K562 (cell line): Measurements from ENCODE around the gene TNFRSF6B. TPM values are rescaled to one million over a fixed set of nuclear protein-coding genes. Genes with fewer than 3 reads are reported as not detected.

Experiments used
- ATF3 ChIP-seq, 2 experiments: fragments of 450-650 bp in 1 of 2; sonication (generic) in 1 of 2; formaldehyde crosslinking in 1 of 2; IDR thresholded peaks in 1 of 2; conservative IDR thresholded peaks in 1 of 2; 2 replicates each; pipeline versions ENCODE4 v1.6.1 to v1.8.1; 2016 to 2023; ENCODE audit warnings: mild to moderate bottlenecking in 2 of 2, moderate library complexity in 2 of 2, inconsistent platforms in 1 of 2, missing genetic modification reagents in 1 of 2
- BCOR ChIP-seq: fragments of 450-650 bp; IDR thresholded peaks from 2 replicates; pipeline ENCODE4 v1.6.1; 2016
- BRCA1 ChIP-seq, 2 experiments: fragments of 450-650 bp in 1 of 2; sonication (generic) in 1 of 2; formaldehyde crosslinking in 1 of 2; IDR thresholded peaks; 2 replicates each; pipeline versions ENCODE4 v1.5.0 to v1.6.1; 2017 to 2020; ENCODE audit warnings: mild to moderate bottlenecking in 1 of 2, missing genetic modification reagents in 1 of 2
- CCAR2 ChIP-seq: fragments of 200-400 bp; formaldehyde crosslinking; IDR thresholded peaks from 2 replicates; pipeline ENCODE4 v1.6.1; 2017; ENCODE audit warnings: mild to moderate bottlenecking, low read depth, low read length
- CSDE1 ChIP-seq, 2 experiments: fragments of 450-650 bp; IDR thresholded peaks; 2 replicates each; pipeline ENCODE4 v1.6.1; 2016; ENCODE audit warnings: mild to moderate bottlenecking in 1 of 2
- EP400 ChIP-seq: fragments of 450-650 bp; IDR thresholded peaks from 2 replicates; pipeline ENCODE4 v1.6.1; 2017; ENCODE audit warnings: antibody characterized with exemption, mild to moderate bottlenecking, moderate library complexity
- ERF ChIP-seq: fragments of 450-650 bp; formaldehyde crosslinking; IDR thresholded peaks from 2 replicates; pipeline ENCODE4 v1.4.0; 2020; ENCODE audit warnings: mild to moderate bottlenecking, mixed read lengths
- FOXK1 ChIP-seq: sonication (generic); formaldehyde crosslinking; IDR thresholded peaks from 2 replicates; pipeline ENCODE4 v1.8.0; 2022; ENCODE audit warnings: missing genetic modification reagents, mild to moderate bottlenecking, borderline replicate concordance
- FOXP1 ChIP-seq: sonication (generic); formaldehyde crosslinking; IDR thresholded peaks from 2 replicates; pipeline ENCODE4 v1.8.0; 2022; ENCODE audit warnings: mild to moderate bottlenecking, missing genetic modification reagents
- GATAD2B ChIP-seq: fragments of 450-650 bp; IDR thresholded peaks from 2 replicates; pipeline ENCODE4 v1.6.1; 2017; ENCODE audit warnings: mild to moderate bottlenecking, borderline replicate concordance
- HNRNPH1 ChIP-seq: fragments of 200-400 bp; formaldehyde crosslinking; optimal IDR thresholded peaks from 2 replicates; pipeline ENCODE3; 2017; ENCODE audit warnings: low read depth, mild to moderate bottlenecking, low read length, moderate library complexity
- PHF8 ChIP-seq: fragments of 200-600 bp; sonication (generic); IDR thresholded peaks from 2 replicates; pipeline ENCODE4 v1.6.1; 2012; ENCODE audit warnings: mixed run types, mild to moderate bottlenecking, inconsistent platforms, low read length, moderate library complexity, borderline replicate concordance
- PTTG1 ChIP-seq: fragments of 450-650 bp; IDR thresholded peaks from 2 replicates; pipeline ENCODE4 v1.6.1; 2016; ENCODE audit warnings: low read depth, mild to moderate bottlenecking, missing genetic modification characterization, missing compliant biosample characterization
- SAFB2 ChIP-seq: fragments of 200-400 bp; formaldehyde crosslinking; IDR thresholded peaks from 2 replicates; pipeline ENCODE4 v1.6.1; 2018; ENCODE audit warnings: borderline replicate concordance, low read length, low read depth, moderate library complexity; ENCODE audit not compliant: severe bottlenecking
- STAT5A ChIP-seq: IDR thresholded peaks from 2 replicates; pipeline ENCODE4 v1.6.1; 2012; ENCODE audit warnings: low read length, inconsistent platforms, borderline replicate concordance
- TFAM ChIP-seq: fragments of 250-450 bp; sonication (Bioruptor Pico); conservative IDR thresholded peaks from 2 replicates; pipeline ENCODE4 v1.5.0; 2021; ENCODE audit warnings: mild to moderate bottlenecking, moderate library complexity
- TSHZ1 ChIP-seq: fragments of 250-450 bp; sonication (Bioruptor Pico); IDR thresholded peaks from 2 replicates; pipeline ENCODE4 v1.4.0; 2020; ENCODE audit warnings: mild to moderate bottlenecking, moderate library complexity
- ZEB2 ChIP-seq: fragments of 450-650 bp; IDR thresholded peaks from 2 replicates; pipeline ENCODE4 v1.6.1; 2016
- ZFX ChIP-seq: sonication (generic); formaldehyde crosslinking; IDR thresholded peaks from 2 replicates; pipeline ENCODE4 v1.8.0; 2022; ENCODE audit warnings: mild to moderate bottlenecking, missing genetic modification reagents, moderate library complexity
- ZNF143 ChIP-seq: sonication (generic); formaldehyde crosslinking; IDR thresholded peaks from 2 replicates; pipeline ENCODE4 v1.9.0; 2022; ENCODE audit warnings: mild to moderate bottlenecking, missing genetic modification reagents
- ZNF354B ChIP-seq: fragments of 250-450 bp; sonication (Bioruptor Pico); IDR thresholded peaks from 2 replicates; pipeline ENCODE4 v1.4.0; 2020
- ZNF707 ChIP-seq: fragments of 250-450 bp; sonication (Bioruptor Pico); conservative IDR thresholded peaks from 2 replicates; pipeline ENCODE4 v1.8.0; 2022; ENCODE audit warnings: inconsistent platforms, mild to moderate bottlenecking, moderate library complexity
- ZNF766 ChIP-seq: fragments of 200-800 bp; sonication (Bioruptor generic); conservative IDR thresholded peaks from 2 replicates; pipeline ENCODE4 v1.6.1; 2016; ENCODE audit warnings: missing genetic modification characterization, missing compliant biosample characterization
- ZNF79 ChIP-seq: fragments of 250-450 bp; sonication (Bioruptor Pico); IDR thresholded peaks from 2 replicates; pipeline ENCODE4 v1.4.0; 2020; ENCODE audit warnings: low read depth, mild to moderate bottlenecking, moderate library complexity
- ZZZ3 ChIP-seq: fragments of 450-650 bp; IDR thresholded peaks from 2 replicates; pipeline ENCODE4 v1.6.1; 2016; ENCODE audit warnings: antibody characterized with exemption, mild to moderate bottlenecking, moderate library complexity
- polyA plus RNA-seq, 8 experiments: library from polyadenylated mRNA; depleted of rRNA in 4 of 8; stranded (reverse) in 5 of 8; unstranded in 3 of 8; fragments of >200 nt; fragmentation: Nextera tagmentation in 2 of 8; fragmentation: Illumina TruSeq in 1 of 8; extraction: Ambion mirVana in 2 of 8; extraction: Trizol in 1 of 8; gene quantifications; 2 replicates each; pipeline versions ENCODE4 v1.2.1 to v1.2.3, GENCODE V29; 2011 to 2014; ENCODE audit warnings: inconsistent platforms in 1 of 8, missing spikeins in 1 of 8
- total RNA-seq, 7 experiments: library from RNA; depleted of rRNA in 6 of 7; stranded (reverse); fragments of >200 nt in 6 of 7; fragmentation: Illumina TruSeq in 2 of 7; extraction: Trizol in 2 of 7; gene quantifications; 2 replicates each; pipeline versions ENCODE4 v1.2.1 to v1.2.3, GENCODE V29; 2011 to 2021; ENCODE audit warnings: low replicate concordance in 1 of 7

TNFRSF6B gene
- total and polyA plus RNA-seq, 9 of the 15 experiments (the other 6 are each of a cell fraction or from before 2014, with no cell fraction given): 0.10 to 3.5 (median 0.32) TPM; not detected in 6

GRCh38 chr20:63739130-63740069 is 42.9 kb downstream of the TNFRSF6B start, which contains the start of gene SLC2A4RG (continued):
- TF ChIP-seq TSHZ1 (CRISPR knock-in tag) (no peak), GATAD2B (peak; percentile 67), TFAM (no peak), ZEB2 (no peak), ERF (CRISPR knock-in tag) (peak; percentile 45; the same call in 1 of the 2 replicates), SAFB2 (no peak), BCOR (no peak), ZFX (CRISPR knock-in tag) (peak; percentile 70), ZNF707 (CRISPR knock-in tag) (no peak), FOXP1 (CRISPR knock-in tag) (no peak), CSDE1 (IDR thresholded peaks at IDR 0.05) (no peak), ZNF143 (CRISPR knock-in tag) (no peak), PHF8 (peak; percentile 22; the same call in 1 of the 2 replicates), FOXK1 (CRISPR knock-in tag) (no peak), HNRNPH1 (no peak), ZZZ3 (no peak), ZNF79 (CRISPR knock-in tag) (no peak), ZNF766 (CRISPR knock-in tag) (no peak), STAT5A (no peak), BRCA1 (IDR thresholded peaks at IDR 0.05) (no peak), BRCA1 (CRISPR knock-in tag; IDR thresholded peaks at IDR 0.05) (no peak), EP400 (no peak), PTTG1 (no peak), CCAR2 (no peak), ZNF354B (CRISPR knock-in tag) (no peak), ATF3 (IDR thresholded peaks at IDR 0.05) (no peak), ATF3 (CRISPR knock-in tag; conservative IDR thresholded peaks at IDR 0.05) (no peak)
